NOMO-1 treated with dmso at 0.1 percent for 144 hours (cell line): ENCODE measurements around the gene GLOD4.
"Not testable (repeated sequence)": the region's sequence is repeated elsewhere in the genome, so short reads cannot be mapped to it uniquely, and the experiment has no call there.

Experiments
- DNase-seq: peaks from one replicate; lab custom pipeline; 2025; ENCODE audit not compliant: unreplicated experiment; lab: John Stamatoyannopoulos, UW

GLOD4 gene

DNA sequence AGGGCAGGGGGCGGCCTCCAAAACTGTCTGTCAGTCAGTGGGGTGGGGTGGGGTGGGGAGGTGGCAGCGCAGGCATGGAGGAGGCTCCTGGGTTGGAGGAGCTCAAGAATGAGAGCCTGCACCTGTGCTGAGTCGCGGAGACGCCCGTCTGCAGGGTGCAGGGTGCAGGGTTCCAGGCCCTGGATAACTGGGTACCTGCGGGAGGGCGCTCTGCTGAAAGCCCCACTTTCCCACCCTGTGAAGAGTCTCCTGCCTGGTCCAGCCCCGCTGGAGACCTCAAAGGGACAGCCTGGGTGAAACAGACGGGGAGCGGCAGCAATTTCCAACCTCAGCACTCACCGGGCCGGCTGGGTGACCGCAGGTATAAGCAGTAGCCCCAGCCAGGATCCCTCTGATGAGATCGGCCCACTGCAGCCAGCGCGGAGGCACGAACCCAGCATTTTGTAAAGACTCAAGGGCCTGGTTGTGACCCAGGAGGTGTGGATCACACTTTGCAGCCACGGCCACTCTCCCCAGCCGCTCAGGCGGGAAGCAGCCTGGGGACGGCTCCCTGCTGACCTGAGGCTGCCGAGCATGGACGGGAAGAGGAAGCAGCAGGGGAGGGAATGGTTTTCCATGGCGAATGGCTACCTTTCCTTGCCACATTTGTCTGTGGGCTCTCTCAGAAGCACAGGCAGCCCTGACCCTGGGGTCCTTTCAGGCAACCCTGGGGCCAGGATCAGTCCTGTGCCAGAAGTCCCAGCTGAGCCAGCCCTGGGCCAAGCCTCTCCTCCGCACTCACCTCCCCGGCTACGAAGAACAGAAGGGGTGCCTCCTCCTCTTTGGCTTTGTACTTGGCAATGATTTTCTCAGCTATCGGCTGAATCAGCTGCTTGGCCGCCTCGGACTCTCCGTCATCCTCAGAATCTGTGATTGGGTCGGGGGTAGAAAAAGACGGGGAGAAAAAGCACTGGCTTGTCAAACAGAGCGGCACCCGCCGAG is 21.1 kb upstream of the GLOD4 start:
- no peak for DNase-seq

DNA sequence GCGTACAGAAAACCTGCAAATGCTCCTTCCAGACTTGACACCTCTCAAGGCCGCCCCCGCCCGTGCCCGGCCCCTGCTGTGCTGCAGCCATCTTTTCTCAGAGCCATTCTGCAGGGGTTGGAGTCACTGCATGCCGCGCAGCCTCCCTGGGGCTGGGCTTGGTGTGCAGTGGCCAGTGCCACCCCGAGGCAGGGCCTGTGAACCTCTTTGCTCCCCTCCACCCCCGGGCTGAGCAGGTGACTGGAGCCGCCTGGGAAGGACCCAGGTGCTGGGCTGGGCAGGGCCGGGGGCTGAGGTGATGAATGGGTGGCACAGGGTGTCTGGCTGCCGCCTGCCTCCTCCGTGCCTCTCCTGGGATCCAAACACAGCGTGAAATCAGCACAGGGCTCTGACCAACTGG is 20.4 kb upstream of the GLOD4 start:
- DNase-seq = no peak

DNA sequence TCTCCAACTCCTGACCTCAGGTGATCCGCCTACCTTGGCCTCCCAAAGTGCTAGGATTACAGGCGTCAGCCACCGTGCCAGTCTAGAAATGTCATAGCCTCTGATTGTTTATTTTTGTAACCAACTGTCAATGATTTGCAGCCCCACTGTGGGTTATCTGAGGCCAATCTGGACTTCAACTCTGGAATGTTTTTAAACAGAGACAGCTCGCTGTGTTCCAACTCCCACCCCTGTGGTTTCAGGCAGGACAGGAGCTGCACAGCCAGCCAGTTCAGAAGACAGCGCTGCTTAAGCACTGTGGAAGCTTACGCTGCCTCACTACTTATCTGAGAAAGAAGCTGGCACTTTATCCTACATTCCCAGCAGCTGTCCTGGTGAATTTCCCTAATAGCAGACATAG is 19.6 kb upstream of the GLOD4 start:
- DNase-seq = no peak

DNA sequence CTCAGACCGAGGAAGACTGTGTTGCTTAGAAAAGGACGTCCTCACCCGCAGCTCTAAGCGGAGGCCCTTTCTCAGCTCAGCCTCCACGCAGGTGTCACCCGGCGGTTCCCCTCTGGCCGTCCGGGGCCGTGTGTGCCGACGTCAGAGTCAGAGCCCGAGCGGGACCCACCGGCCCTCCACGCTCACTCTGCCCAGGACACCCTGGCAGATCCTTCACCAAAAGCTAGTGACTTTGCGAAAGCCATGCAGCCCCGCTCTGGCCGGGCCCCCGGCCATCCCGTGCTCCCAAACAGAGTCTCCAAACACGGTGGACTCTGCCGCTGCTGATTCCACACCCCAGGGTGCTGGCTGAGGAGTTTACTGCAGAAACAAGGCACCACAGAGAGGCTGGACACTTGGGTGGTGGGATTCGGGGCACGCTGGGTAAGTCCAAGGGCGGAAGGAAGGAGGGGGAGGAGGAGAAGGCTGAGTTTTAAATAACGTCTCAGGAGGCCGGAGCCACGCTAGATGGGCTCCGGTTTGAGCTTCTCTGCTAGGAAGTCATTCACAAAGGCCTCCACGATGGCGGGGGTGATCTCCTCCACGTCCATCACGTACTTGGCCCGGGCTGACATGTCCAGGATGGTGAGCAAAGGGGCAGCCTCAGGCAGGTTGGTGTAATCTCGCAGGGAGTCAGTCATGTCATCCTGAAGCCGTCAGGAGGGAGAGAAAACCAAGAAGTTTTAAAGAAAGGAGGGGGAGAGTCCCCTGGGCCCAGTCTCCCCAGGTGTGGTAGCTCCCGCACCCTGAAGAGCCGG is 18.6 kb upstream of the GLOD4 start:
- no peak for DNase-seq

DNA sequence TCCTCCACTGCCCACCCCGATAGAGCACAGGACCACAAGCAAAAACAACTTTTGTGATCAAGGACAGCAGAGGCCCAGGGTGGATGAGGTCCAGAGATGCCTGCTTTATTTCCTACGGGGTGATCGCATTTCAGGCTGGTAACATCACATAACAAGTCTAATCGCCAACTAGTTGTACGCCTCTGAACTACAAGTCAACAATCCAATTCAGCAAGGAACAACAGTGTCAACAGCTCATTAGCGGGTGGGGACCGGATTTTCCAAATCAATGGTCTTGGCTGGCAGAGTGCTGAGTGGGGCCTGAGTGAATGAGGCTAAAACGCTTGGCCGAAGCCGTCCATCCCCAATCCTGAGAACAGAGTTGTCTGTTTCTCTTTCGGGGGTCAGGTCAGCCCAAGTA is 17.2 kb upstream of the GLOD4 start:
- DNase-seq = no peak

DNA sequence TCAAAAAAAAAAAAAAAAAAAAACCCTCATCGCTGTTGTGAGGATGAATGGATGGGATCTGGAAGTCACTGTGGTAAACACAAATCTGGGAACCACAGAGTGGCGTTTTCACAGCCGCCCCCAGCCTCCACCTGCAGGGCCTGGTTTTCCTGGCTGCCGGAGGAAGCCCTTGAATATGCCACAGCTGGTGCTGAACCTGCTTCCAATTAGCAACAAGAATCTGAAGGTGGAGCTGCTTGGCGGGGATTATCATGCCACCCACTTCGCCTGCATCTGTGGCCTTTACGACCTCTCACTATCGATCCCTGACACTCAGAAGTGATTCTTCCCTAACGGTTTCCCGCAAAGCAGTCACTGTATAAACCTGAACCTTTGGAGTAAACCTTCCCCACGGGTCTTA is 16.2 kb upstream of the GLOD4 start:
- no peak for DNase-seq

DNA sequence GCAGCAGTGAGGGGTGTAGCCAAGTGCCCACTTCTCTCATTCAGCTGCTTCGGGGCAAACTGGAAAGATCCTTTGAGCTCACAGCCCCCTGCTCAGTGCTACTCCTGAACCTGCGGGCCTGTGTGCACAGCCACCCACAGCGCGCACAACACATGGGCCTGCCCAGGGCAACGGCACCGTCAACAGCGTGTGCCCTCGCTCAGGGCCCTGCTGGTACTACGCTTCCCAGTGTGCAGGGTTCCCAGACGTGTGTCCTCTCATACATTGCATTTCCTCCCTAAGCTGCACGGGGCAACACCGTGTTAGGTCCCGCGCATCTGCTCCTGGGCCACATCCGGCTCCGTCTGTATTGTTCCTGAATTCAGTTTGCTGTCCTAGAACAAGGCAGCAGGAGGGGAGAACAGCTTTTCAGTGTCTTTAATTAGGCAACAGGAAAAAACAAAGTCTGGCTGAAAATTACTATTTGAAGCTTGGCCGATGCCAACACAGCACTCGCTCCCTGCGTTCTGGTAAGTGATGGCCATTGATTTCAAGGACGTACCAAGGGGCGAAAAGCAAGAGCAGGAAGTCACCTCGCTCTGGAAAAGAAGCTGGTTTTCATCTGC is 15.3 kb upstream of the GLOD4 start:
- DNase-seq = no peak

DNA sequence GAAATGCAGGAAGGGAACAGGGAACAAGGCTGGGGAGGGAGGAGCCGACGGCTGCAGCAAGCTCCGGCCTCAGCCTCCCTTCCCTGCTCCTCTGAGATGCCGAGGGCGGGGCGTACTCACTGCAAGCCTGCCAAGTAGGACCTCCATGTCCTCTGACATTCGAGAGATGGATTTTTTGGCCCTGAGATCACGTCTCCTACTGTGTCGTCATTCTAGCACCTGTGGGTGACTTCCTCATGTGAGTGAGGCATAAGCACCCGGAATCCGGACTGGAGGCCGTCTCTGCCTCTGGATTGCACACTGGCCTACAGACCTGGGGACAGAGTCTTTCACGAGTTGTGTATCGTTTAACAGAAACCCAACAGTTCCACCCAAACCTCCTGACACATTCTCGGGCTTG is 14.5 kb upstream of the GLOD4 start:
- DNase-seq = no peak

DNA sequence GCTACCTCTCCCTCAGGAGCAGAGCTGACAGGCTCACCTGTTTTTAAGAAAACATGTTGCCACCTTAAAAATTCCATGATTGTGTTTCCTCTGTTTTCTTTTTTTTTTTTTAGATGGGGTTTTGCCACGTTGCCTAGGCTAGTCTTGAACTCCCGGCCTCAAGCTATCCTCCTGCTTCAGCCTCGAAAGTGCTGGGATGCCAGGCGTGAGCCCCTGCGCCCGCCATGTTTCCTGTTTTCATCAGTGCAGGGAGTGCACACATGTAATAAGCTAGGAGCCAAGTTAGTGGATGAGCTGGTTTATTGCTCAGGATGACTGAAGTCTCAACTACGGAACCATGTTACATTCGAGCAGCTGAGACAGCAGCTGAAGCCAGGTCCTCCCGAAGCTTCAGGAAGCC is 13.6 kb upstream of the GLOD4 start:
- DNase-seq = no peak

DNA sequence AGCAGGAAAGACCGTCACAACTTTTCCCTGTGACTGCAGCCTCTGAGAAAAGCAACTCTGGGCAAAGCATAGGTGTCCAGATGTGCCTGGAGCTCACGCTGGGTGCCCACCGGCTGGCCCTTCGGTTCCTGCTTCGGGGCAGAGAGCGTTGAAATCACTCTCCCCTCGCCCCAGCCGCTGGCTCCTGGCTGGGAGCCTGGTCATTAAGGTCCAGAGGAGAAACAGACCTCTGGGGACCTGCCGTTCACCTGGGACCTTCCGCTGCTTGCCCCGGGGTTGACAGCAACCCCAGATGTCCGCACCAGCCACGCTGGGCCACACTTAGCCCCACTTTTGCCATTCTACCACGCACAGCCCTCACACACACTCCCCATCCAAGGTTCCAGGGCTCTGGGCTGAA is 13.2 kb upstream of the GLOD4 start:
- DNase-seq = no peak

DNA sequence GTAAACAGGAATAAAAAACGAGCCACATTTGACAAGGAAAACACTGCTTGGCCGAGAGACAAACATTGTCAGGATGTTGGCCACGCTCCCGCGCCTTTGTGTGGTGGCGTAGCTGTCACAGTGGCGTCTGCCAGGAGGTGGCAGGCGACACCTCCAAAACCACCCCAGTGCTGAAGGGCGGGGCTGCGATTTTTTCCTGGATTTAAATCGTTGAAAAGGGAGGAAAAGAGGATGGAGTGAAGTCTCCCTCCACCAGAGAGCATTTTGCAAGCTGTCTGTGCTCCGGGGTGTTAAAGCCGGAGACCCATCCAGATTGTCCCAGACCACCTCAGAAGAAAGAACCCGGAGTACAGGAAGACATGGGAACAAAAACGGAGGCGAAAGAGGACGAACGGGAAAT is 12.8 kb upstream of the GLOD4 start:
- no peak for DNase-seq

DNA sequence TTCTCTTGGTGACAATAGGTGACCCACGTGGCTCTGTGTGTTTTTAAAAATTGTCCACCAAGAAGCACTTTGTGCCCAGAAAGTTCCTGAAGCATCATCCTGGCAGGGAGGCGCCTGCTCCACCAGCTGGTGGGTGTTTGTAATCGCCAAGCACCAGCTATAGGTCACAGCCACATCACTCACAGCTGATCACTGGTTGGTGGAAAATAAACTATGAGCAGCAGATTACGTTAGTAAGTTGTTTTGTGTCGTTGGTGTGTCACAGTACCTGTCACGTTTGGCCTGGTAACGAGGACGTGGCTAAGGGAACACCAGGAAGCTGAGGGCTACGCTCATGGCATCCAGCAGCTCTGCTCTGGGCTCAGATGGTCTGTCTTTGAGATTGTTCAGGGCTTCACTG is 10.2 kb upstream of the GLOD4 start:
- DNase-seq = no peak

DNA sequence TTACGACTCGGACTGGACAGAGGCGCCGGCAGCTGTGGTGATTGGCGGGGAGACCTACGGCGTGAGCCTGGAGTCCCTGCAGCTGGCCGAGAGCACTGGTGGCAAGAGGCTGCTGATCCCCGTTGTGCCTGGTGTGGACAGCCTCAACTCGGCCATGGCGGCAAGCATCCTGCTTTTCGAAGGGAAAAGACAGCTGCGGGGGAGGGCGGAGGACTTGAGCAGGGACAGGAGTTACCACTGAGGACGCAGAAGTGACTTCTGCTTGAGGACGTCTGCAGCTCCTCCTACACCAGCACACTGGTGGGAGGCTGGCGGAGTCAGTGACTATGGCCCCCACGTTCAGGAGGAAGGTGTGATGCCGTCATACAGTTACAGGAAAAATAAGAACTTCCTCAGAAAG is 9.7 kb upstream of the GLOD4 start:
- DNase-seq = no peak

DNA sequence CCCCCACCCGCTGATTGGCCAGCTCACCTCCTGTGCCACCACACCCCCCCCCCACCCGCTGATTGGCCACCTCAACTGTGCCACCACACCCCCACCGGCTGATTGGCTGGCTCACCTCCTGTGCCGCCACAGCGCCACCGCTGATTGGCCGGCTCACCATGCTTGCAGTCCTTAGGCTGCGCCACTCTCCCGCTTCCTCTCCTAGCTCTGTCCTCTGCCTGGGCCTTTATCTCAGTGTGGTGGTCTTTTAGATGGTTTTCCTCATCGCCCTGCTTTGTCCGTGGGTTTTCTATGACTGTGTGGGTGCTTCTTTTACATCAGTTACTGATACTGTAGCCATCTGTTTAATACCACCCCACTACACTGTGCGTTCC is 8.8 kb upstream of the GLOD4 start:
- not testable (repeated sequence) for DNase-seq

DNA sequence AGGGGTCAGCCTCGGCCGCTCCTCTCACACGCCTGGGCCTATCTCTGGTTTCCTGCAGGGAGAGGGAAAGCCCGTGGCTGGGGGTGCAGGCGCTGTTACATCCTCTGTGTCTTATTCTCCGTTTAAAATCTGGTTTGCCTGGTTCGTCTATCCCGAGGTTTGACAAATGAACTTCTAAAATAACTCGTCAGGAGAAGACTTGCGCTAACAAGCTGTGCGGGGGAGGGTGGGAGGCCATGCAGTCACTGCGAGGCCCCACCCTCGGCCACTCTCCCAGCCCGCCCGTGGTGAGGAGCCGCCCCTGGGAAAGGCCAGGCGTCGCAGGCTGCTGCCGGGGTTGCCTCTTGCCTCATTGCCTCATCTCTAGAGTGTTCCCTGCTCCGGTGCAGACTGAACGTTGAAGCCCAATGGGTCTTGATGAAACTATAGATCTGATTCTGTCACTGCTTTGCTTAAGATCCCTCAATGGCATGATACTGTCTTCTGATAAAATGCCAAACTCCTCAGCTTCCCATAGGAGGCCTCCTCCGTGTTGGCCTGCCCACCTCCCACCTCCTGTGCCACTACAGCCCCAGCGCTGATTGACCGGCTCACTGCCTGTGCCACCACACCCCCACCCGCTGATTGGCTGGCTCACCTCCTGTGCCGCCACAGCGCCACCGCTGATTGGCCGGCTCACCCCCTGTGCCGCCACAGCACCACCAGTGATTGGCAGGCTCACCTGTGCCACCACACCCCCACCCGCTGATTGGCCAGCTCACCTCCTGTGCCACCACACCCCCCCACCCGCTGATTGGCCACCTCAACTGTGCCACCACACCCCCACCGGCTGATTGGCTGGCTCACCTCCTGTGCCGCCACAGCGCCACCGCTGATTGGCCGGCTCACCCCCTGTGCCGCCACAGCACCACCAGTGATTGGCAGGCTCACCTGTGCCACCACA is 8.1 kb upstream of the GLOD4 start:
- not testable (repeated sequence) for DNase-seq

DNA sequence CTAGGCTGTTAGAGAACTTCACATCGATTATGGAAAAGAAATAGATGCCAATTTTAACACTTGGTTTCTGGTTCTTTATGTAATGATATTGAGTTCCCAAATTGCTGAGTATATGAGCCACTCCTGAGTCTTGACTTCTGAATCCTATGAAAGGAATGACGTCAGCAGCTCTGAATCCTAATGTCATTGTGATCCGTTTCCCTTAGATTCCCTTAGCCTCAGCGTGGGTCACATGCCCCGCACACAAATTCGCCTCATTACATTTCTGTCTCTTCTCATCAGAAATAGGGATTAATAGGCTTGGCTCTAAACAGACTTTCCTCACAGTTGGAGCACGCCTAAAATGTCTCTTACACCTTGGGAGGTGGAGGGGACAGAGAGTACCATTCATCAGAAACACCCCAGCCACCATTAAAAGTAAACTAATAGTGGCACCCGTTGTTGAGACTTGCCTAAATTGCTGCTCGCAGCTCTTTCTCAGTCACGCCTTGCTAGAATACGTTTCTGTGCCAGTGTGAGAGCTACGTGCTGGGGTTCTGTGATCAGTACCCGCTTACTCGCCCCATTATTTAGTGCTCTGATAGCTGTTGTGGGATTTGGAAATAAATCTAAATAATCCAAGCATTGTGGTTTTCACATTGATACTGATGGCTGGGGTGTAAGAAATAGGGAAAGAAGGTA is 7.2 kb upstream of the GLOD4 start:
- DNase-seq = no peak

DNA sequence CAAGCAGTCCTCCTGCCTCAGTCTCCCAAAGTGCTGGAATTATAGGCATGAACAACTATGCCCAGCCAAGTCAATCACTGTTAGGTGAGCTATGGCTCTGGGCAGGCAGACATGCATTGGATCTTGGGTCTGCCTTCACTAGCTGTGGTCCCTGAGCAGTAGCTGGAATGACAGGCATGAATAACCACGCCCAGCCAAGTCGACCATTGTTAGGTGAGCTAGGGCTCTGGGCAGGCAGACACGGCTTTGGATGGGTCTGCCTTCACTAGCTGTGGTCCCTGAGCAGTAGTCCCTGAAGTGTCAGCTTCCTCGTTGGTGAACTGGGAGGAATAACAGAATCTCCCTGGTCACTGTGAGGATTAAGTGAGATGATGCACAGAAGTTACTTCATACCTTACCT is 6.5 kb upstream of the GLOD4 start:
- no peak for DNase-seq

DNA sequence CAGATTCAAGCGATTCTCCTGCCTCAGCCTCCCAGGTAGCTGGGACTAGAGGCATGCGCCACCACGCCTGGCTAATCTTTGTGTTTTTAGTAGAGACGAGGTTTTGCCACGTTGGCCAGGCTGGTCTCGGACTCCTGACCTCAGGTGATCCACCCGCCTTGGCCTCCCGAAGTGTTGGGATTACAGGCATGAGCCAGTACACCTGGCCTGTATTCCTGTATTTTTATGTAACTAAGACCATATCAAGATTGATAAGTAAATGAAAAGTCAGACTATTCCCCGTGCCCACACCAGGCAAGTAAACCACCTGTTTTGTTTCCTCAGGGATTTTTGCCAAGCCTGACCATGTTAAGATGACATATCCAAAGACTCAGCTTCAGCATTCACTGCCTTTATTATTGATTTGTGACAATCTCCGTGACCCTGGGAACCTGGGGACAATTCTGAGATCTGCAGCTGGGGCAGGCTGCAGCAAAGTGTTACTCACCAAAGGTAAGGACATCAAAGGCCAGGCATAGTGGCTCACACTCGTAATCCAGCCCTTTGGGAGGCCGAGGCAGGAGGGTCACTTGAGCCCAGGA is 5.7 kb upstream of the GLOD4 start:
- DNase-seq = no peak

DNA sequence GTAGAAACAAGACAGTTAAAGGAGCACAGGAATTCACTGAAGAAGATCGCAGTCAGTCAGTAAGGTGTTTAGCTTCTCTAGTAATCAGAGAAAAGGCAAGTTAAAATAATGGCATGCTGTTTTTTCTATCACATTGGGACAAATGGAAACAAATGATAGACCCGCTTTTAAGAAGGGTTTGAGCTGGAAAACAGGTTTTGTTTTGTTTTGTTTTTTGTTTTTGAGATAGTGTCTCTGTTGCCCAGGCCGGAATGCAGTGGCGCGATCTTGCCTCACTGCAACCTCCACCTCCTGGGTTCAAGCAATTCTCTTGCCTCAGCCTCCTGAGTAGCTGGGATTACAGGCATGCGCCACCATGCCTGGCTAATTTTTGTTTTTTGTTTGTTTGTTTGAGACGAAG is 3.8 kb upstream of the GLOD4 start:
- DNase-seq = not testable (repeated sequence)

DNA sequence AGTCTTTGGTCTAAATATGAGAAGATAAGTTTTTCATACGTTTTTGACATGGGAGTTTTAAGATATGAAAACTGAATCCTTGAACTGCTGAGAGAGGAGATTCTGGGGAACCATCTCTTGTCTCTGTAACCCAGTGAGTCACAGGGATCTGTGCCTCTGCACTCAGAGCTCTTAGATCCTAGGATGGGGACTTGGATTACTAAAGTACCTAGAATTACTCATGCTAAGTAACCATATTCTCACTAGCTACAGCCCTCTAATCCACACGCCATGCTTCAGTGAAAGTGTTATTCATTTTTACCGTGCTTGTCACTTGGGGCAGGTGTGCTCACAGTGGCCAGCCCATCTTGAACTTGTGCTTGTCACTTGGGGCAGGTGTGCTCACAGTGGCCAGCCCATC is 2.1 kb upstream of the GLOD4 start:
- DNase-seq = no peak
